ENCODE measurements around the gene ISG15. TPM values are rescaled to one million over a fixed set of nuclear protein-coding genes. Genes with fewer than 3 reads are reported as not detected.
"Not testable (repeated sequence)": the region's sequence is repeated elsewhere in the genome, so short reads cannot be mapped to it uniquely, and the experiment has no call there.

ISG15 gene
- total RNA-seq, 1 experiment from 2014 or later, result 165 TPM

GRCh38 chr1:984476-984814 is 28.9 kb upstream of the ISG15 start:
- no peaks in the 10 kb centered on the region for H3K4me1 Mint-ChIP-seq (ENCODE audit: low read depth, unreplicated experiment)
- H3K9me3 Mint-ChIP-seq (ENCODE audit: low read depth, unreplicated experiment), result no peaks in the 10 kb centered on the region
- H3K27ac Mint-ChIP-seq (ENCODE audit: unreplicated experiment), result no peak overlapping the region
- peak; percentile 8 for TF ChIP-seq CTCF (IDR thresholded peaks at IDR 0.05; ENCODE audit: unreplicated experiment)
- H3K27me3 Mint-ChIP-seq (ENCODE audit: unreplicated experiment), result peaks cover 49% of the 10 kb centered on the region
- H3K4me3 Mint-ChIP-seq (ENCODE audit: low read depth, unreplicated experiment), result no peak overlapping the region
- CTCF ChIA-PET, result interaction anchor here (0.7 to 2.9 kb wide), 2 partner anchors 18 to 79 kb away, joined by 3 to 9 read pairs; no protein-coding TSS in a partner anchor
- intact Hi-C loops (cut with micrococcal nuclease; ENCODE audit: unreplicated experiment), result no loop called here
- no peak for DNase-seq
- H3K36me3 Mint-ChIP-seq (ENCODE audit: insufficient read depth, unreplicated experiment), result no peaks in the 10 kb centered on the region
- no TSS peak for BruUV-seq (replicated peaks)

GRCh38 chr1:985126-985525 is 28.2 kb upstream of the ISG15 start:
- CTCF ChIA-PET, result interaction anchor here (2.9 kb wide), 1 partner anchor 79 kb away, joined by 9 read pairs; no protein-coding TSS in a partner anchor
- Mint-ChIP-seq H3K9me3 (ENCODE audit: low read depth, unreplicated experiment) (no peaks in the 10 kb centered on the region), H3K4me3 (ENCODE audit: low read depth, unreplicated experiment) (no peak overlapping the region), H3K27me3 (ENCODE audit: unreplicated experiment) (peaks cover 52% of the 10 kb centered on the region), H3K4me1 (ENCODE audit: low read depth, unreplicated experiment) (no peaks in the 10 kb centered on the region), H3K27ac (ENCODE audit: unreplicated experiment) (no peak overlapping the region), H3K36me3 (ENCODE audit: insufficient read depth, unreplicated experiment) (no peaks in the 10 kb centered on the region)
- no peak for DNase-seq
- BruUV-seq (replicated peaks), result no TSS peak
- no peak for TF ChIP-seq CTCF (IDR thresholded peaks at IDR 0.05; ENCODE audit: unreplicated experiment)
- intact Hi-C loops (cut with micrococcal nuclease; ENCODE audit: unreplicated experiment), result no loop called here

- peaks cover 40% of the 10 kb centered on the region for H3K27me3 Mint-ChIP-seq (ENCODE audit: unreplicated experiment)
Observed at GRCh38 chr1:988061-988460, 25.2 kb upstream of the ISG15 start.

GRCh38 chr1:991275-991674 is 22.0 kb upstream of the ISG15 start:
- CTCF ChIA-PET; DNase-seq; H3K27ac Mint-ChIP-seq (ENCODE audit: unreplicated experiment); H3K36me3 Mint-ChIP-seq (ENCODE audit: insufficient read depth, unreplicated experiment); H3K4me3 Mint-ChIP-seq (ENCODE audit: low read depth, unreplicated experiment); BruUV-seq (replicated peaks); intact Hi-C loops (cut with micrococcal nuclease; ENCODE audit: unreplicated experiment); H3K9me3 Mint-ChIP-seq (ENCODE audit: low read depth, unreplicated experiment); H3K4me1 Mint-ChIP-seq (ENCODE audit: low read depth, unreplicated experiment): not testable (repeated sequence)
- H3K27me3 Mint-ChIP-seq (ENCODE audit: unreplicated experiment), result peaks cover 19% of the 10 kb centered on the region

More at GRCh38 chr1:988061-988460, 25.2 kb upstream of the ISG15 start:
- intact Hi-C loops (cut with micrococcal nuclease; ENCODE audit: unreplicated experiment); BruUV-seq (replicated peaks); CTCF ChIA-PET; H3K4me1 Mint-ChIP-seq (ENCODE audit: low read depth, unreplicated experiment); H3K36me3 Mint-ChIP-seq (ENCODE audit: insufficient read depth, unreplicated experiment); H3K9me3 Mint-ChIP-seq (ENCODE audit: low read depth, unreplicated experiment); DNase-seq; H3K27ac Mint-ChIP-seq (ENCODE audit: unreplicated experiment); H3K4me3 Mint-ChIP-seq (ENCODE audit: low read depth, unreplicated experiment): not testable (repeated sequence)

- intact Hi-C loops (cut with micrococcal nuclease; ENCODE audit: unreplicated experiment), result no loop called here
- DNase-seq, result no peak
- CTCF ChIA-PET, result no interaction called here
- Mint-ChIP-seq H3K36me3 (ENCODE audit: insufficient read depth, unreplicated experiment) (peaks cover 10% of the 10 kb centered on the region), H3K9me3 (ENCODE audit: low read depth, unreplicated experiment) (no peaks in the 10 kb centered on the region), H3K4me3 (ENCODE audit: low read depth, unreplicated experiment) (no peak overlapping the region), H3K27me3 (ENCODE audit: unreplicated experiment) (peaks cover 19% of the 10 kb centered on the region), H3K27ac (ENCODE audit: unreplicated experiment) (no peak overlapping the region), H3K4me1 (ENCODE audit: low read depth, unreplicated experiment) (peaks cover 7% of the 10 kb centered on the region)
- no peak for TF ChIP-seq CTCF (IDR thresholded peaks at IDR 0.05; ENCODE audit: unreplicated experiment)
- no TSS peak for BruUV-seq (replicated peaks)
Observed at GRCh38 chr1:991895-992294, 21.4 kb upstream of the ISG15 start.

All from Calu3 (cell line).